Measurements from ENCODE around the gene CGN.
"Not testable (repeated sequence)": the region's sequence is repeated elsewhere in the genome, so short reads cannot be mapped to it uniquely, and the experiment has no call there.

The CGN gene

DNA sequence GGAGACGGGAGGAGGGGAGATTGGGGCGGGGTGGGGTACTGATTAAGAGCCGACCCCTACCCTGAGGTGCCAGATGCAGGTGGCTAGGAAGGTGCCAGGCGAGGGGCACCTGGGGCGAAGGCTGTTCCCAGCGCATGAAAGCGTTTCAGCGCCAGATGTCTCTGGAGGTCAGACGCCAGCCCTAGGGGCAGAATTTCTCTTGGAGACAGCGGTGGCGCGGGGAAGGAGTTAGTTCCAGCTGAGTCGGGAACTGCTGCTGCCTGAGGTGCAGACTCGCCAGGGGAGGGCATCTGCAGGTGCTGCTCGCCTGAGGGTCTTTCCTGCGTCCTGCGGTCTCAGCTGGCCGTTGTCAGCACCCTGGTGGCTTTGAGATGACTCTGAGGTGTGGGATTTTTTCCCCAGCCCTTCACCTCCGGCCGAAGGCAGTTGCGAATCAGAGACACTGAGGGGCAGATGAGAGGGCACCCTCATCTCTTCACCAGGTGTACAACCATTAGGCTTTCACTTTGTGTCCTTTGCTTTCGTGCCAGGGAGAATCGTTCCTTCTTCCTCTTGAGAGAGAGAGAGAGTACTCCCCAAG lies 539 bp downstream of the CGN start:
- DNase-seq (peak; percentile 23 to 25), ATAC-seq (peak; percentile 41)
- no peaks in the 10 kb centered on the region for H3K27me3 Mint-ChIP-seq
- peaks cover 27% of the 10 kb centered on the region for H3K4me1 Mint-ChIP-seq
- H3K9me3 Mint-ChIP-seq, result no peaks in the 10 kb centered on the region
- peak overlapping the region; percentile 77 to 87 for H3K4me3 Mint-ChIP-seq
- peak overlapping the region in 1 of 2 donors; percentile 37 for H3K27ac Mint-ChIP-seq

DNA sequence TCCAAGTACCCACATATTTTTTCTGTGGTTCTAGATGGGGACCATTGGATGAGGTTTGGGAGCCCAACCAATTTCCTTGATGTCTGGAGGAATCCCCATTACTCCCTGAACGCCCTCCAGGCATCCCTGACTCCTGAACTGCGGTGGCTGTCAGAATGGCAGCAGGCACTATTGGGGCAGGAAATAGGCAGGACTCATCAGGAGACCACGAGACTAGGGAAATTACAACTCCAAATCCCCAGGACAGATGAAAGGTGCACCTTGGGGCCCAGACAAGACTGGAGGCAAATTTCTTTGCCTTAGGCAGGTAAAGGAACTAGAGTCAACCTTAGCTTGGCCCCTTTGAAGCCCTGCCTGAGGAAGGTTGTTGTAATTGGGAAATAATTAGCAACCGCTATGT lies 1.1 kb downstream of the CGN start:
- H3K4me1 Mint-ChIP-seq, result peaks cover 27% of the 10 kb centered on the region
- no peak overlapping the region for H3K27ac Mint-ChIP-seq
- no peaks in the 10 kb centered on the region for H3K9me3 Mint-ChIP-seq
- peak overlapping the region; percentile 77 to 87 for H3K4me3 Mint-ChIP-seq
- ATAC-seq (no peak), DNase-seq (no peak)
- no peaks in the 10 kb centered on the region for H3K27me3 Mint-ChIP-seq

DNA sequence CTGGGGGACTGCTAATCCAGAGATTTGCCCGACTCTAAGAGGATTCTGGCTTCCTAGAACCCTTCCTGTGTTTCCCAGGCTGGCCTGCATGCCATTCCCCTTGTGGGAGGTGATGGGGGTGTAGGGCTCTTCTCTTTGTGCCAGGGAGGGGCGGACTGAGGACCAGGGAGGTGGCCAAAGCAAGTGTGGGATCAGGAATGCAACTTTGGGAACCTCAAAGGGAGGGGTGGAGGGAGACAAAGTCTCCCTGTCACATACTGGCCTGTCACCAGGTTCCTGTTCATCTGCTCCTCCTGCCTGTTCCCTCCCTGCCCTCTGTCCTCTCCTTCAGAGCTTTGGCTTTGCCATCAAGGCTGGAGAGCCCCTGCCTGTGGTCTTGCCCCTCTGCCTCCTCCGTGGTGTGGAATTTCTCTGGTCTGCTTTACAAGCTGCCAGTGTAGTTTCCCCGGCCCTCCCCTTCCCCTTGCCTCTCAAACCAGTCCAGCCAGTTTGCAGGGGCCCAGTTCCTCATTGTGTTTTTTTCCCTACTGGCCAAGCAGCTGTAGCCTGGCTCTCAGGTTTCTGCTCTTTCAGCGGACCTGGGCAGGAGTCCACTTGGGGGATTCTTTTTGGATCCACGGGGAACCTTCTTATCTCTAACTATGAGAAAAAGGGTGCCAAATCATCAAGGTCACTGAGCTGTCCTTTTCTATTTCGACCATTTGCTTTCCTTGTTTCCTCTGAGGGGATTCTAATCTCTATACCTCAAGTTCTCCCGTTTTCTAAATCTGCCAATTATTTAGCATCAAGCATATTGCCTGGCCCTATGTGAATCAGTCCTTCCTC lies 1.8 kb downstream of the CGN start:
- no peak for ATAC-seq
- peak overlapping the region in 1 of 2 donors; percentile 65 for H3K27ac Mint-ChIP-seq

GRCh38 chr1:151513626-151514121 lies 2.5 kb downstream of the CGN start:
- ATAC-seq (no peak), DNase-seq (no peak)
- Mint-ChIP-seq H3K27ac (peak overlapping the region; percentile 37 to 65), H3K4me3 (no peak overlapping the region), H3K27me3 (no peaks in the 10 kb centered on the region), H3K4me1 (peaks cover 27% of the 10 kb centered on the region), H3K9me3 (no peaks in the 10 kb centered on the region)

More for the DNA sequence above, 1.8 kb downstream of the CGN start:
- no peak overlapping the region for H3K4me3 Mint-ChIP-seq
- DNase-seq, result no peak
- no peaks in the 10 kb centered on the region for H3K27me3 Mint-ChIP-seq
- H3K4me1 Mint-ChIP-seq, result peaks cover 27% of the 10 kb centered on the region
- H3K9me3 Mint-ChIP-seq, result no peaks in the 10 kb centered on the region

- DNase-seq (no peak), ATAC-seq (no peak)
- Mint-ChIP-seq H3K27me3 (no peaks in the 10 kb centered on the region), H3K9me3 (no peaks in the 10 kb centered on the region), H3K27ac (no peak overlapping the region), H3K4me1 (peaks cover 27% of the 10 kb centered on the region), H3K4me3 (no peak overlapping the region)
These were observed 3.2 kb downstream of the CGN start for GRCh38 chr1:151514366-151514765.

GRCh38 chr1:151515265-151515664 lies 4.1 kb downstream of the CGN start:
- DNase-seq (no peak), ATAC-seq (no peak)
- peaks cover 27% of the 10 kb centered on the region for H3K4me1 Mint-ChIP-seq
- no peak overlapping the region for H3K27ac Mint-ChIP-seq
- no peaks in the 10 kb centered on the region for H3K9me3 Mint-ChIP-seq
- H3K4me3 Mint-ChIP-seq, result no peak overlapping the region
- H3K27me3 Mint-ChIP-seq, result no peaks in the 10 kb centered on the region

GRCh38 chr1:151516031-151516511 lies 4.9 kb downstream of the CGN start:
- peaks cover 27% of the 10 kb centered on the region for H3K4me1 Mint-ChIP-seq
- no peak overlapping the region for H3K4me3 Mint-ChIP-seq
- no peak for DNase-seq
- no peaks in the 10 kb centered on the region for H3K9me3 Mint-ChIP-seq
- H3K27ac Mint-ChIP-seq, result no peak overlapping the region
- ATAC-seq, result no peak
- no peaks in the 10 kb centered on the region for H3K27me3 Mint-ChIP-seq

GRCh38 chr1:151518431-151518830 lies 7.2 kb downstream of the CGN start:
- no peak overlapping the region for H3K27ac Mint-ChIP-seq
- no peaks in the 10 kb centered on the region for H3K9me3 Mint-ChIP-seq
- DNase-seq (no peak), ATAC-seq (no peak)
- peaks cover 8% of the 10 kb centered on the region for H3K4me1 Mint-ChIP-seq
- no peak overlapping the region for H3K4me3 Mint-ChIP-seq
- no peaks in the 10 kb centered on the region for H3K27me3 Mint-ChIP-seq

DNA sequence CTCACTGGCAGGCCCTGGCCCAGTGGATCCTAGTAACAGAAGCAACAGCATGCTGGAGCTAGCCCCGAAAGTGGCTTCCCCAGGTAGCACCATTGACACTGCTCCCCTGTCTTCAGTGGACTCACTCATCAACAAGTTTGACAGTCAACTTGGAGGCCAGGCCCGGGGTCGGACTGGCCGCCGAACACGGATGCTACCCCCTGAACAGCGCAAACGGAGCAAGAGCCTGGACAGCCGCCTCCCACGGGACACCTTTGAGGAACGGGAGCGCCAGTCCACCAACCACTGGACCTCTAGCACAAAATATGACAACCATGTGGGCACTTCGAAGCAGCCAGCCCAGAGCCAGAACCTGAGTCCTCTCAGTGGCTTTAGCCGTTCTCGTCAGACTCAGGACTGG lies 7.7 kb downstream of the CGN start:
- DNase-seq, result no peak
- peaks cover 3% of the 10 kb centered on the region for H3K4me1 Mint-ChIP-seq
- H3K27ac Mint-ChIP-seq, result peak overlapping the region in 1 of 2 donors; percentile 12
- H3K4me3 Mint-ChIP-seq, result no peak overlapping the region
- no peak for ATAC-seq
- no peaks in the 10 kb centered on the region for H3K27me3 Mint-ChIP-seq
- H3K9me3 Mint-ChIP-seq, result no peaks in the 10 kb centered on the region

DNA sequence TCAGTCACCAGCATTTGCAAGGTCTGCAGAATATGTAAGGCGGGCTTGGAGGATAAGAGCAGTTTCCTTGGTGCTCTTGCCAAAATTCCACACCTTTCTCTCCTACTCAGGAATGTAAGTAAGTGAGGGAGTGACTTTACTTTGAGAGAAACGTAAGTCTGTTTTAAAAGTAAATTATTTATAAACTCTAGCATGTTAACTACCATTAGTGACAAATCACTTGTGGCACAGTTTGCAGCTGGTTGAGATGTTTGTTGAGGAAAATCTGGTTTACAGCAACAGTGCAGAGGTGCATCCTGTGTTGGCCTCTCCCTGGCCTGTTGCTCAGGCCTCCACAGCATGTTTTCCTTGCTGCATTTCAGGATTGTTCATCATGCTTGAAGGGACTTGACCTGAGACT lies 8.5 kb downstream of the CGN start:
- DNase-seq (no peak), ATAC-seq (no peak)
- Mint-ChIP-seq H3K27ac (peak overlapping the region in 1 of 2 donors; percentile 34), H3K27me3 (no peaks in the 10 kb centered on the region), H3K4me3 (no peak overlapping the region), H3K4me1 (no peaks in the 10 kb centered on the region), H3K9me3 (no peaks in the 10 kb centered on the region)

- H3K4me3 Mint-ChIP-seq, result no peak overlapping the region
- no peak overlapping the region for H3K27ac Mint-ChIP-seq
- DNase-seq (no peak), ATAC-seq (no peak)
- H3K27me3 Mint-ChIP-seq, result no peaks in the 10 kb centered on the region
- H3K9me3 Mint-ChIP-seq, result no peaks in the 10 kb centered on the region
- no peaks in the 10 kb centered on the region for H3K4me1 Mint-ChIP-seq
These were observed 9.2 kb downstream of the CGN start for GRCh38 chr1:151520359-151520758.

DNA sequence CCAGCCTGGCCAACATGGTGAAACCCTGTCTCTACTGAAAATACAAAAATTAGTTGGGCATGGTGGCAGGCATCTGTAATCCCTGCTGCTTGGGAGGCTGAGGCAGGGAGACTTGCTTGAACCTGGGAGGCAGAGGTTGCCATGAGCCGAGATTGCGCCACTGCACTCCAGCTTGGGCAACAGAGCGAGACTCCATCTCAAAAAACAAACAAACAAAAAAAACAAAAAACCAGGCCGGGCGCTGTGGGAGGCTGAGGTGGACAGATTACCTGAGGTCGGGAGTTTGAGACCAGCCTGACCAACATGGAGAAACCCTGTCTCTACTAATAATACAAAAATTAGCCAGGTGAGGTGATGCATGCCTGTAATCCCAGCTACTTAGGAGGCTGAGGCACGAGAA lies 11.2 kb downstream of the CGN start:
- not testable (repeated sequence) for DNase-seq, H3K27me3 Mint-ChIP-seq, ATAC-seq, H3K9me3 Mint-ChIP-seq, H3K4me3 Mint-ChIP-seq, H3K4me1 Mint-ChIP-seq, H3K27ac Mint-ChIP-seq

DNA sequence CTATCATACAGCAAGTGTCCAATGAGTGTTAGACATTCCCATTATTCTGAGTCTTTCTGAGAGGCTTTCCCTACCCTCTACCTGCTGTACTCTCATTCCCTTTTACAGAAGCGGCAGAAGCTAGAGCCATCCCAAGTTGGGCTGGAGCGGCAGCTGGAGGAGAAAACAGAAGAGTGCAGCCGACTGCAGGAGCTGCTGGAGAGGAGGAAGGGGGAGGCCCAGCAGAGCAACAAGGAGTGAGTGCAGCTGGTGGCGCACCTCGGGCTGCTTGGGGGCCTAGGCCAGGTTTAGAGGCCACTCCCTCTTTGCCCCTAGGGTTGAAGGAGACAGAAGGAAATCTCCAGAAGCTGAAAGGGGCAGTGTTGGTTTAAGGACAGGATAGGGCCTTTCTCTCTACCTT lies 12.1 kb downstream of the CGN start:
- ATAC-seq (no peak), DNase-seq (no peak)
- Mint-ChIP-seq H3K9me3 (no peaks in the 10 kb centered on the region), H3K27me3 (no peaks in the 10 kb centered on the region), H3K27ac (no peak overlapping the region), H3K4me3 (no peak overlapping the region), H3K4me1 (no peaks in the 10 kb centered on the region)

GRCh38 chr1:151524736-151525135 lies 13.5 kb downstream of the CGN start:
- Mint-ChIP-seq H3K27ac (peak overlapping the region in 1 of 2 donors; percentile 23), H3K4me3 (no peak overlapping the region), H3K9me3 (no peaks in the 10 kb centered on the region), H3K27me3 (no peaks in the 10 kb centered on the region), H3K4me1 (no peaks in the 10 kb centered on the region)
- DNase-seq (no peak), ATAC-seq (no peak)

GRCh38 chr1:151526735-151527525 lies 15.7 kb downstream of the CGN start:
- Mint-ChIP-seq H3K27ac (no peak overlapping the region), H3K9me3 (no peaks in the 10 kb centered on the region), H3K27me3 (no peaks in the 10 kb centered on the region), H3K4me3 (no peak overlapping the region), H3K4me1 (no peaks in the 10 kb centered on the region)
- ATAC-seq (no peak), DNase-seq (no peak)
